ENCODE measurements around the gene TTC22.

TTC22 gene

GRCh38 chr1:54751426-54751825 lies 49.7 kb downstream of the TTC22 start:
- no peak for DNase-seq (ENCODE audit: low spot score)

- DNase-seq (ENCODE audit: low spot score) = no peak
These were observed 50.5 kb downstream of the TTC22 start for GRCh38 chr1:54750596-54750995.

- no peak for DNase-seq (ENCODE audit: low spot score)
These were observed 52.9 kb downstream of the TTC22 start for GRCh38 chr1:54748094-54748835.

- no peak for DNase-seq (ENCODE audit: low spot score)
These were observed 55.3 kb downstream of the TTC22 start for GRCh38 chr1:54745864-54746263.

- DNase-seq (ENCODE audit: low spot score) = no peak
These were observed 55.8 kb downstream of the TTC22 start for GRCh38 chr1:54745274-54745673.

GRCh38 chr1:54744696-54745095 lies 56.4 kb downstream of the TTC22 start:
- DNase-seq (ENCODE audit: low spot score) = no peak

- no peak for DNase-seq (ENCODE audit: low spot score)
These were observed 57.5 kb downstream of the TTC22 start for GRCh38 chr1:54743416-54744226.

GRCh38 chr1:54742282-54742681 lies 58.8 kb downstream of the TTC22 start:
- DNase-seq (ENCODE audit: low spot score) = no peak

- no peak for DNase-seq (ENCODE audit: low spot score)
These were observed 59.6 kb downstream of the TTC22 start for GRCh38 chr1:54741531-54741930.

GRCh38 chr1:54738244-54738643 lies 62.9 kb downstream of the TTC22 start:
- DNase-seq (ENCODE audit: low spot score) = no peak

- no peak for DNase-seq (ENCODE audit: low spot score)
These were observed 64.4 kb downstream of the TTC22 start for GRCh38 chr1:54736685-54737084.
